Breast epithelium (tissue), 4 donors: ENCODE results near the gene DLEC1. TPM values are rescaled to one million over a fixed set of nuclear protein-coding genes. Genes with fewer than 3 reads are reported as not detected.

Experiments used
- DNase-seq, 2 donors: peaks; one replicate each; pipeline ENCODE4 v3.0.0-alpha.2; 2019; ENCODE audit warnings: low spot score in 2 of 2
- H3K27ac ChIP-seq, 2 donors: fragments of 200-600 bp; sonication (generic) in 1 of 2; one replicate each; pipeline ENCODE4 v1.5.1; 2016 to 2019; ENCODE audit warnings: mild to moderate bottlenecking in 1 of 2
- H3K27me3 ChIP-seq, 2 donors: fragments of 200-600 bp; sonication (generic) in 1 of 2; one replicate each; pipeline versions ENCODE4 v1.5.1 to v1.6.0; 2017 to 2019; ENCODE audit warnings: control low read depth in 1 of 2, mild to moderate bottlenecking in 1 of 2
- H3K36me3 ChIP-seq: fragments of 200-600 bp; one replicate; pipeline ENCODE4 v1.5.1; 2019
- H3K4me1 ChIP-seq, 2 donors: fragments of 200-600 bp; sonication (generic); one replicate each; pipeline ENCODE4 v1.5.1; 2016 to 2019; ENCODE audit warnings: control low read depth in 1 of 2
- H3K4me3 ChIP-seq, 3 donors: fragments of 200-600 bp; sonication (generic); 1 replicate in 2 of 3; 2 replicates in 1 of 3; pipeline ENCODE4 v1.5.1; 2016 to 2019; ENCODE audit warnings: mild to moderate bottlenecking in 3 of 3, moderate library complexity in 2 of 3
- H3K9me3 ChIP-seq, 2 donors: fragments of 200-600 bp; sonication (generic) in 1 of 2; one replicate each; pipeline ENCODE4 v1.5.1; 2016 to 2019; ENCODE audit warnings: control low read depth in 1 of 2
- POLR2A ChIP-seq: fragments of 450-650 bp; IDR thresholded peaks from one replicate; pipeline ENCODE4 v1.6.1; 2016; ENCODE audit warnings: antibody characterized with exemption, mild to moderate bottlenecking, moderate library complexity
- POLR2AphosphoS5 ChIP-seq, 3 donors: sonication (generic); formaldehyde crosslinking; IDR thresholded peaks; one replicate each; pipeline ENCODE4 v1.6.1; 2017; ENCODE audit warnings: antibody characterized with exemption in 3 of 3
- intact Hi-C: fragments of 100-400 bp; cut with DNase I; formaldehyde crosslinking; loops from one replicate; pipeline ENCODE4 v1.15.1; 2023; ENCODE audit warnings: low total_unique reads
- total RNA-seq, 3 donors: library from RNA; depleted of rRNA; stranded (reverse); fragments of >200 nt; gene quantifications; one replicate each; pipeline ENCODE4 v1.1.0, GENCODE V29; 2016
- TF ChIP-seq, protein P1 (sequence below), 3 donors: fragments of 450-650 bp; IDR thresholded peaks; one replicate each; pipeline ENCODE4 v1.5.1; 2016 to 2017; ENCODE audit warnings: antibody characterized with exemption in 3 of 3, mild to moderate bottlenecking in 3 of 3, moderate library complexity in 3 of 3

DLEC1 gene
- total RNA-seq, 3 donors from 2014 or later, result 0.98 to 2.0 (median 1.1) TPM

DNA sequence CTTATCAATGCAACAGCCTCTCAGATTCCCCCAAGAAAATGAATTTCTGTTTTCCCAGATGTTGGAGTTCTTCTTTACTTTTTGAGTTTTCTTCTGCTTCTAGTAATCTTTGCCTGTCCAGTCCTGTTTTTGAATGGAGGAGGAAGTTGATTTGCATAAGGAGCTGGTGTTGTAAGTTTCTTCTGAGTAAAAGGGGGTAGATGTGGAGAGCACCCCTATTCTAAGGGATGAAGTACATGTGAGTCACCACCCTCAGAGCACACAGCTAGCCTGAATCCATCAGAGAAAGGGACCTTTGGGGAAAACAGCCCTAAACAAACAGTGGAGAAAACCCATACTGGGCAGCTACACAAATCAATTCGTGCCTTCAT lies 63.4 kb downstream of the DLEC1 start:
- TF ChIP-seq POLR2AphosphoS5 (IDR thresholded peaks at IDR 0.05) (no peak), POLR2A (no peak)
- TF ChIP-seq, protein P1, sequence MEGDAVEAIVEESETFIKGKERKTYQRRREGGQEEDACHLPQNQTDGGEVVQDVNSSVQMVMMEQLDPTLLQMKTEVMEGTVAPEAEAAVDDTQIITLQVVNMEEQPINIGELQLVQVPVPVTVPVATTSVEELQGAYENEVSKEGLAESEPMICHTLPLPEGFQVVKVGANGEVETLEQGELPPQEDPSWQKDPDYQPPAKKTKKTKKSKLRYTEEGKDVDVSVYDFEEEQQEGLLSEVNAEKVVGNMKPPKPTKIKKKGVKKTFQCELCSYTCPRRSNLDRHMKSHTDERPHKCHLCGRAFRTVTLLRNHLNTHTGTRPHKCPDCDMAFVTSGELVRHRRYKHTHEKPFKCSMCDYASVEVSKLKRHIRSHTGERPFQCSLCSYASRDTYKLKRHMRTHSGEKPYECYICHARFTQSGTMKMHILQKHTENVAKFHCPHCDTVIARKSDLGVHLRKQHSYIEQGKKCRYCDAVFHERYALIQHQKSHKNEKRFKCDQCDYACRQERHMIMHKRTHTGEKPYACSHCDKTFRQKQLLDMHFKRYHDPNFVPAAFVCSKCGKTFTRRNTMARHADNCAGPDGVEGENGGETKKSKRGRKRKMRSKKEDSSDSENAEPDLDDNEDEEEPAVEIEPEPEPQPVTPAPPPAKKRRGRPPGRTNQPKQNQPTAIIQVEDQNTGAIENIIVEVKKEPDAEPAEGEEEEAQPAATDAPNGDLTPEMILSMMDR (IDR thresholded peaks at IDR 0.05), result no peak
- intact Hi-C loops, result no loop called here
- Histone ChIP-seq H3K27me3 (no peaks in the 10 kb centered on the region), H3K4me3 (no peak overlapping the region), H3K4me1 (no peaks in the 10 kb centered on the region), H3K9me3 (no peaks in the 10 kb centered on the region), H3K27ac (no peak overlapping the region), H3K36me3 (no peaks in the 10 kb centered on the region)
- DNase-seq, result no peak

DNA sequence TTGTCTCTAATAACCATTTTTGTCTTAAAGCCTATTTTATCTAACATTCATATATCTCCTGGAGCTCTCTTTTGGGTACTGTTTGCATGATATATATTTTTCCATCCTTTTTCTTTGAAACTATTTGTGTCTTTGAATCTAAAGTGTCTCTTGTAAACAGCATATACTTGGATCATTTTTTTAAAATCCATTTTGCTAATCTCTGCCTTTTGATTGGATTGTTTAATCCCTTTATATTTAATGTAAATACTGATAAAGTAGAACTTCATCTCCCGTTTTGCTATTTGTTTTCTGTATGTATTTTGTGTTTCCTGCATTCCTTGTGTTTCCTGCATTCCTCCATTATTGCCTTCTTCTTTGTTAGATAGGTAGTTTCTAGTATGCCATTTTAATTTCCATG lies 66.5 kb downstream of the DLEC1 start:
- no peaks in the 10 kb centered on the region for H3K4me1 ChIP-seq
- H3K4me3 ChIP-seq, result no peak overlapping the region
- H3K27ac ChIP-seq, result no peak overlapping the region
- H3K9me3 ChIP-seq, result no peaks in the 10 kb centered on the region
- no peaks in the 10 kb centered on the region for H3K36me3 ChIP-seq
- H3K27me3 ChIP-seq, result no peaks in the 10 kb centered on the region
- no peak for TF ChIP-seq POLR2A
- no peak for TF ChIP-seq POLR2AphosphoS5 (IDR thresholded peaks at IDR 0.05)
- TF ChIP-seq, protein P1 (IDR thresholded peaks at IDR 0.05), result no peak
- no peak for DNase-seq
- intact Hi-C loops, result no loop called here

DNA sequence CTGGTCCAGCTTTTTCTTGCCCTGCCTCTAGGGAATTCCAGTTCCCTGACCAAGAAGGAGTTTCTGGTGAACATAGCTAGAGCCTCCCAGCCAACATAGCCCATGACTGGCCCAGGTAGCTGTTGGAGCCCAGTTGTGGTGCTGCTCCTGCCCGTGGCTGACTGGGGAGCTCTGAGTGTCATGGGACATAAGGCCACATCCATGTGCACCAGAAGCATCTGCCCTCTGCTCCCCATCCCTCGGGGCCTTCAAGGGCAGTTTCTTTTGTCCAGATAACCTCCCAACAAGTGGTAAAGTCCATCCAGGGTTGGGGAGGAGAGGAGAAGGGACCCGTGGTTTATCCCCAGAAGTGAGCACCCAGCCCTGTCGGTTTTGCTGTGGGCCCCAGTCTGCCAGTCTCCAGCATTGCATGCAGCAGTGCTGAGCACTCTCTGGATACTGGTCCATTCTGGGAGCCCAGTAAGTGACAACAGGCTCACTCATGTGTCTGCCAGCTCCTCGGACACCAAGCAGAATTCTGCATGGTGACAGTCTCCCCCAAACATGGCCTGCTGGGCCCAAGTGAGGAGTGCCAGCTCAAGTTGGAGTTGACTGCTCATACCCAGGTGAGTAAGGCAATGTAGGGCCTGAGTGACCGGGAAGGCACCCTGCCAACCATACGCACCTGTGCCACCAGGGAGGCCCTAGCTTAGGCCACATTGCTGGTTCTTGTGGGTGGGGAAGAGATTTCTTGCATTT lies 69.1 kb downstream of the DLEC1 start:
- Histone ChIP-seq H3K4me3 (no peak overlapping the region), H3K4me1 (no peaks in the 10 kb centered on the region), H3K9me3 (no peaks in the 10 kb centered on the region), H3K27me3 (no peaks in the 10 kb centered on the region), H3K36me3 (no peaks in the 10 kb centered on the region), H3K27ac (no peak overlapping the region)
- intact Hi-C loops, result no loop called here
- peak in 1 of 2 donors; percentile 20 for DNase-seq
- TF ChIP-seq, protein P1 (IDR thresholded peaks at IDR 0.05), result no peak
- no peak for TF ChIP-seq POLR2A
- TF ChIP-seq POLR2AphosphoS5 (IDR thresholded peaks at IDR 0.05), result no peak

DNA sequence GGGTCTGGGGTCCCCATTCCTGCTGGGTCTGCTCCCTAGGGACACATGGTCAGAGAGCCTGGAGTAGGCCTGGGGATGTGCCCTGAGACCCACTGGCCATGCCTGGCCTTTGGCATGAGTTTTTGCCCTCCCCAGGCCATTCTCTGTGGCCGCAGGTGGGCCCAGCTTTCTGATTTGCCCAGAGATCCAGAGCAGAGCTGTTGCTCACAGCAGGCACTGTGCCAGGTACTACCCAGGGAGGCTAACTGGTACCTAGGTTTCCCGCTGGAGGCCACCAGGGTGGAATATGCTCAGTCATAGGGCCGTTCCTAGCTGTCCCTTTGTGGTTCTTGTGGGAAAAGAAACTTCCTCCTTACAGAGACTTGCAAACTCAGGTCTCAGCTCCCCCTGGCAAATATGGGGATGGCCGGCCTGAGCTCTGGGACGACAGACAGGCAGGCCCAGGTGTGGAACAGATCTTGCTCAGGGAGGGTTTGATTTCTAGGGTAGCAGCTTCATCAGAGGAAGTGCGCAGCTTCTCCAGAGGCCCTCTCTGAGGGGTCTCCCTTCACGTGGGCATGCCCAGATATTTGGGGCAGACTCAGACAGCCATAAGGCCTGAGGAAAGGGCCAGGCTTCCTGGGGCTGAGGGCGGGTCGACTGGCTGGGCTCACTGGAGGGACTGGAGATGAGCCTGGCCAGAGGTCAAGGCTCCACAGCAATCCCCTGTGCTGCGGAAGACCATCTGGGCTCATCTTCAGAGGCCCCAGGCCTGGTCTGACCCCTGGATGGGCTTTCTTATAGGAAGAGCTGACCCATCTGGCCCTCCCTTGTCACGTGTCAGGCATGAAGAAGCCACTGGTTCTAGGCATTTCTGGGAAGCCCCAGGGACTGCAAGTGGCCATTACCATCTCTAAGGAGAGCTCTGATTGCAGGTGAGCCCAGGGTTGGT lies 69.9 kb downstream of the DLEC1 start:
- intact Hi-C loops, result no loop called here
- no peak overlapping the region for H3K27ac ChIP-seq
- no peak overlapping the region for H3K4me3 ChIP-seq
- no peaks in the 10 kb centered on the region for H3K27me3 ChIP-seq
- no peaks in the 10 kb centered on the region for H3K4me1 ChIP-seq
- H3K9me3 ChIP-seq, result no peaks in the 10 kb centered on the region
- H3K36me3 ChIP-seq, result no peaks in the 10 kb centered on the region
- TF ChIP-seq POLR2A (no peak), POLR2AphosphoS5 (IDR thresholded peaks at IDR 0.05) (no peak)
- TF ChIP-seq, protein P1 (IDR thresholded peaks at IDR 0.05), result no peak
- DNase-seq, result peak in 1 of 2 donors; percentile 10
